Measurements from ENCODE around the gene TTC28.

GRCh38 chr22:28412109-28412508, 267.5 kb downstream of the TTC28 start:
- TF ChIP-seq CTCF (IDR thresholded peaks at IDR 0.05) (no peak), POLR2A (IDR thresholded peaks at IDR 0.05) (no peak)

Measured in heart left ventricle (tissue), 13 donors.